Skin epidermis (tissue), 12 donors: ENCODE data around the gene RMP24.
A peak's percentile ranks its signal among the peaks of the same experiment; 100 is the strongest.
"Not testable (repeated sequence)": the region's sequence is repeated elsewhere in the genome, so short reads cannot be mapped to it uniquely, and the experiment has no call there.

Source experiments
- H3K27ac ChIP-seq, 21 experiments: fragments of 200-600 bp; sonication (generic) in 11 of 21; one replicate each; pipeline ENCODE4 v1.5.0; 2020; ENCODE audit warnings: mild to moderate bottlenecking in 3 of 21, inconsistent platforms in 2 of 21, moderate library complexity in 2 of 21
- H3K4me3 ChIP-seq, 7 experiments: fragments of 200-600 bp; sonication (generic) in 2 of 7; one replicate each; pipeline ENCODE4 v1.5.0; 2020; ENCODE audit warnings: inconsistent platforms in 2 of 7, mild to moderate bottlenecking in 2 of 7, moderate library complexity in 1 of 7

Gene RMP24

DNA sequence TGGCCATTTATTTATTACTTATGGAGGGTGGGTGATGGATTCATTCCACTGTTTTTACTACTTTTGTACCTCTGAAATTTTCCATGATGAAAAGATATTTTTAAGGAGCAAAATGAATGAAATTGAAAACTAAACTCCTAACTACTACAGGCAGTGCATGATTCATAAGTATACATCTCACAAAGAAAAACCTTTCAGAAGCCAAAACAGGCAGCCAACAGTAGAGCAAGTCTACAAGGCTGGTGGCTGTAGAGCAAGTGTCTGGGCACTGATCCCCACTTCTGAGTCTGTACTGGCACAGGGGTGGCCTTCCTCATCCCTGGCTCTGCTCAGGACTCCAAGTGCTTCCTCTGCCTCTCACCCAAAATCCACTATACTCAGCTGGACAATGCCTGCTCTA, 8.2 kb upstream of the RMP24 start:
- Histone ChIP-seq H3K27ac (no peak overlapping the region), H3K4me3 (no peak overlapping the region)

DNA sequence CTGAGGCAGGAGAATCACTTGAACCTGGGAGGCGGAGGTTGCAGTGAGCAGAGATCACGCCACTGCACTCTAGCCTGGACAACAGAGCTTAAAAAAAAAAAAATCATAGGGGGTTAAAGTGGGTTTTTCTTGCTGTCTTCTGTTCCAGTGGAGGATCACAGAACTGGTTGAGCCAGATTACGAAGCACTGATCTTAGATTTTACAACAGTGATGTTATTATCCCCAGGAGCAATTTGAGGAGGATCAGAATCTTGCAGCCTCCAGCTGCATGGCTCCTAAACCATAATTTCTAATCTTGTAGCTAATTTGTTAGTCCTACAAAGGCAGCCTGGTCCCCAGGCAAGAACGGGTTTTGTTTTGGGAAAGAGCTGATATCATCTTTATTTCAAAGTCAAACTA, 4.6 kb upstream of the RMP24 start:
- H3K27ac ChIP-seq = peak overlapping the region in 5 of 21 experiments; percentile 2 to 54 (median 17)
- H3K4me3 ChIP-seq = not testable (repeated sequence)

DNA sequence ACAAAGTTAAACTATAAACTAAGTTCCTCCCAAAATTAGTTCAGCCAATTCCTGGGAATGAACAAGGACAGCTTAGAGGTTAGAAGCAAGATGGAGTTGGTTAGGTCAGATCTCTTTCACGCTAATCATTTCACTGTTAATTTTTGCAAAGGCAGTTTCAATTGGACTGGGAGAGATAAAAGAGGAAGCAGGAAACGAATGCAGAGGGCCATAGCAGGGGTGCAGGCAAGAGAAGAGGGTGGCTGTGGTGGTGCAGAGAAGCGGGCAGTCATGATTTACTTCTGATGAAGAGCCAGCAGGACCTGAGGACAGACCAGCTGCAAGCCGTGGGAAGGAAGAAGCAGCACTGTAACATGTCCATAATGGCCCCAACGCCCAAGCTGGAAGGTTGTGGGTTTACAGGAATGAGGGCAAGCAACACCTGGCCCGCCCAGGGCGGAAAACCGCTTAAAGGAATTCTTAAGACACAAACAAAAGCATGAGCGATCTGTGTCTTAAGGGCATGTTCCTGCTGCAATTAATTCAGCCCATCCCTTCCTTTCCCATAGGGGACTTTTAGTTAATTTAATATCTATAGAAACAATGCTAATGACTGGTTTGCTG, 4.1 kb upstream of the RMP24 start:
- Histone ChIP-seq H3K4me3 (no peak overlapping the region), H3K27ac (peak overlapping the region in 5 of 21 experiments; percentile 2 to 54 (median 17))

DNA sequence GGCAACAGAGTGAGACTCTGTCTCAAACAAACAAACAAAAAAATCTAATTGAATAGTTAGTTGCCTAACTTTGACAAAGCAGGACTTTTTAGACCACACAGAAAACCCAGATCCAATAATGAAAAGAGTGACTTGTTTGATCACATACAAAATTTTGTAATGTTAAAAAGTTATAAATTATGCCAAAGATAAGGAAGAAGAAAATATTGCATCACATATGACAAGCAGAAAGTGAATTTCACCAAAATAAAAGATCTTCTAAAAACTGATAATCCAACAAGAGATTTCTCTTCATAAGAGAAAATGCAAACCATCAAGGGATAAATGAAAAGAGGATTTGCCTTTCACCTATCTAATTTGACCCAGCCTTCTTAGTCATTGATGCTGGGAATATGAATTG, 2.8 kb upstream of the RMP24 start:
- Histone ChIP-seq H3K27ac (peak overlapping the region in 5 of 21 experiments; percentile 2 to 89 (median 31)), H3K4me3 (no peak overlapping the region)

DNA sequence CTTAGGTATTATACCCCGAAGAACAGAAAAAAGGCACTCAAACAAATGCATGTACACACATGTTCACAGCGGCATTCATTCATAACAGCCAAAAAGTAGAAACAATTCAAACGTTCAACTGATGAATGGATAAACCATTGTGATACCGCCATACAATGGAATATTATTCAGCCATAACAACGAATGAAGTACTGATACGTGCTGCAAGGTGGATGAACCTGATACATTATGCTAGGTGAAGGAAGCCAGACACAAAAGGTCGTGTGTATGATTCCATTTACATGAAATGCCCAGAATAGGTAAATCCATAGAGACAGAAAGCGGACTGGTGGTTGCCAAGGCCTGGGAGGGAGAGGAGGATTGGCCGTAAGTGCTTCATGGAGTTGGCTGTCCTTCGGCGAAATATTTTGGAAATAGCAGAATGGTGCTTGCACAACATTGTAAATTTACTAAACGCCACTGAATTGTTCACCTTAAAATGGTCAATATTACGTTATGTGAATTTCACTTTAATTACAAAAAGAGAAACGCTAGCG, 750 bp upstream of the RMP24 start:
- Histone ChIP-seq H3K27ac (peak overlapping the region; percentile 7 to 95 (median 89)), H3K4me3 (peak overlapping the region; percentile 46 to 91 (median 65))

DNA sequence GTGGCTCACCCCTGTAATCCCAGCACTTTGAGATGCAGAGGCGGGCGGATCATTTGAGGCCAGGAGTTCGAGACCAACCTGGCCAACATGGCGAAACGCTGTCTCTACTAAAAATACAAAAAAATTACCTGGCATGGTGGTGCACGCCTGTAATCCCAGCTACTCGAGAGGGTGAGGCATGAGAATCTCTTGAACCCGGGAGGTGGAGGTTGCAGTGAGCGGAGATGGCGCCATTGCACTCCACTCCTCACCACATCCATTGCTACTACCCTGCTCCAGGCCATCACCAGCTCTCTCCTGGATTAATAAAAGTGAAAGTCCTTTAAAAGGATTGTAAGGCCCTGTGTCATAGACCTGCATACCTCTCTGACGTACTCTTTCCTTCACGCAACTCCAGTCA, 1.2 kb downstream of the RMP24 start:
- H3K27ac ChIP-seq = peak overlapping the region in 3 of 21 experiments; percentile 86 to 91 (median 90)
- H3K4me3 ChIP-seq = peak overlapping the region in 4 of 7 experiments; percentile 50 to 87 (median 71)

DNA sequence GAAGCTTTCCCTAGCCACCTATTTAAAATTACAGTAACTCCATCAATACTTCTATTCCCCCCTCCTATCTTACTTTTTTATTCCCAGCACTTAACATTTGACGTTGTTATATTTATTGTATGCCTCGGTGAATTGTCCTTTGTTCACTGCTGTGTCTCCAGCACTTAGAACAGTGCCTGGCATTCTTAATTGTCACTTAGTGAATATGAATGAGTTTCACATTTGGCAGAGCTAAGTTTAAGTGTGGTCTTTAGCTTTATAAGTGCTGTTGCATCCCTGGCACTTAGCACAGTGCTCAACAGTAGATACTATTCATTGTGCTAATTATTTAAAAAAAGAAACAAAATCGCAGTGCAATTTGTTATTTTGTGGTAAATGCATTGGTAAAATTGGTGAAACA, 1.7 kb downstream of the RMP24 start:
- H3K27ac ChIP-seq = no peak overlapping the region
- H3K4me3 ChIP-seq = no peak overlapping the region

DNA sequence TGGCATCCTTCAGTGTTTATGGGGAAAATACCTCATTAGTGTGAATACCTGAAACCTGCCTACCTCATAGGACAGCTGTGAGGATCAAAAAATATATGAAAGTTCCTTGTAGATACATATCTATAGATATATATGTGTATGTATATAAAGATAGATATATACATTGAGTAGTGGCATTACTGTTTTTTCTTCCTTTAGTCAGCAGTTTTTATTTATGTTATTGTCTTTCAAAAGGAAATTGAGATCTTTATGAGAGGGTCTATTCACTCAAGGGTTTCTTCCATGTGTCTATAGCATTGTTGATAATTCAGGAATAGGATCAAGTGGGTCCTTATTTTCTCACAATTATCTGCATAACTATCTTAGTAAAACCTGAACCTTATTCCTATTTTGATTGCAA, 6.6 kb downstream of the RMP24 start:
- Histone ChIP-seq H3K4me3 (no peak overlapping the region), H3K27ac (no peak overlapping the region)

DNA sequence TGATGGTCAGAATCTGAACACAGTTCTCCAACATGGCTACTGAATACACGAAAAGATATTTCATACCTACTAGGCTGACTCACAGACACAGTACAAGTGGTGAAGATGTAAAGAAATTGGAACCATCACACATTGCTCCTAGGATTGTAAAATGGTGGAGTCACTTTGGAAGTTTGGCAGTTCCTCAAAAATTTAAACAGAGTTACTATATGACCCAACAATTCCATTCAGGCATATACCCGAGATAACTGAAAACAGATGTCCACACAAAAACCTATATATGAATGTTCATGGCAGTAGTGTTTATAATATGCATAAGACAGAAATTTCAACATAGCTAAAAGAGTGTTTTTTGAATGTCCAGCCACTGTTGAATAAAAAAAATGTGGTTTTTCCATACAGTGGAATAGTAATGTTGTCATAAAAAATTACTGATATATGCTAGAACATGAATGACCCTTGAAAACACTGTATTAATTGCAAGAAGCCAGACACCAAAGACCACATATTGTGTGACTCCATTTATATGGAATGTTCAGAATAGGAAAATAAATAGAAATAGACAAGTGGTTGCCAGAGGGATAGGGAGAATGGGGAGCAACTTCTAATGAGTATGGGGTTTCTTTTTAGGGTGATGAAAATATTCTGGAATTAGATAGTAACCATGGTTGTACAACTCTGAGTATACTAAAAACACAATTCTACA, 10.1 kb downstream of the RMP24 start:
- Histone ChIP-seq H3K27ac (no peak overlapping the region), H3K4me3 (no peak overlapping the region)

DNA sequence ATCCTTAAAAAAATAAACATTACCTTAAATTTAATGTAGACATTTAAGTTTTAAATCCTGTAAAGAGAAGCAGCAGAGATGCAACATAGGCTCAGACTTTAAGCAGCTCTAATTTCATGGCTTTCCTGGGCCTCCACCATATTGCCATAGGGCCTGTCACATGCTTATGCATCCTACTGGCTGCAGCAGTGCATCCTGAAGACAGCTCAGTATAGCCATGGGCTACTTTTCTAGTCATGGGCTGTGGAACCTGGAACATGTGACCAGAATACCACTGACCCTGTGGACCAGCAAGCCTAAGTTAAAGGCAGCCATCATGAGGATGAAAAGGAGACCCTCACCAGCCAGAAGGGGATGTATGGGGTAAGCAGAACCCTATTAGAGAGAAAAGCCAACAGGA, 10.7 kb downstream of the RMP24 start:
- Histone ChIP-seq H3K27ac (no peak overlapping the region), H3K4me3 (no peak overlapping the region)

DNA sequence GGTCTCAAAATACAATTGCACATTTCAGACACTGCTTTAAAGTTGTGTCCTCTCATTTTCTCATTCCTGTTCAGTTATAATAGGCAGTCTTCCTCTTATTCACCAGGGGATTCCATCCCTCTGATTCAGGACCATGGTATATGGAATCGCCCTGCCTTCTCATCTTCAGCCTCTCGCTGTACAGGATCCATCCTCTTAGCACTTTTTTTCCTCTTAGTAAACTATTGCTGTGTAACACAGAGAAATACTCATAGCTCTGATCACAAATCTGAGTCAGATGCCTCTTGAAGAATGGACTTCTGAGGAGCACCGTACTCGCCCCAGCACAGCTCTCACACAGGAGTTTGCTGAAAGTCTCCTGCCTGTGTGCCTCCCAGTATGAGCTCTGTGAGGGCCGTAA, 11.3 kb downstream of the RMP24 start:
- Histone ChIP-seq H3K4me3 (no peak overlapping the region), H3K27ac (no peak overlapping the region)

DNA sequence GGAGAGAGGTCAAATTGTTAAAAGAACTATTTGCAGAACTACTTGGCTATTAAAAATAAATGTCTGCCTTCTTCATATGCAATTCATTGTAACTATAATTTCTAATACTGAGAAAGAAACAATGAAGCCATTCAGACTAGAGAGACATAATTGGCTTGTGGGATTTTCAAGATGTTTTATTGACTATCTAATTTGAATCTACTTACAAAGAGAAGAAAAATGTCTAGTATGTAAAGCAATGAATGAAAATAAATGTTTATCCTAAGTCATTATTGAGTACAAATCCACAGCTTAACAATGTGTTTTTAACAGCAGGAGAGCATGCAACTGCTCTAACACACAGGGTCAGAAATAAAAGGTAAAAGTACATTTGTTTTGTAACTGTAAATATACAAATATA, 19.2 kb downstream of the RMP24 start:
- no peak overlapping the region for H3K27ac ChIP-seq
- no peak overlapping the region for H3K4me3 ChIP-seq

DNA sequence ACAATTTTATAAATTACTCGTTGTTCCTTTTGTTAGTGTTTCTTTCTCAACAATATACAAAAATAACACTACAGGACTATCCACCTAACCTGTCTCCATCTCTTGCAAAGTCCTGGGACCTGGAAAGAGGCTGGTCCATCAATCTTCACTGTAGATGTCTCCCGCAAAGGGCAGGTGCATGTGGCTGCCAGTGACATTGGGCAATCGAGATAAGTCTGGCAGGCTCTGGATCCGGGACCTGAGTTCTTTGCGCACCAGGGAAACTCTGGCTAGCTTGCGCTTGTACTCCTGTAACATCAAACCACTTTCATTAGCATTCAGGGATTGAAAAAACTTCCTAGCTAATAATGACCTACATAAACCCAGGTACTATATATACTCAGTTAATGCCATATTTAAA, 20.5 kb downstream of the RMP24 start:
- no peak overlapping the region for H3K4me3 ChIP-seq
- H3K27ac ChIP-seq = no peak overlapping the region

DNA sequence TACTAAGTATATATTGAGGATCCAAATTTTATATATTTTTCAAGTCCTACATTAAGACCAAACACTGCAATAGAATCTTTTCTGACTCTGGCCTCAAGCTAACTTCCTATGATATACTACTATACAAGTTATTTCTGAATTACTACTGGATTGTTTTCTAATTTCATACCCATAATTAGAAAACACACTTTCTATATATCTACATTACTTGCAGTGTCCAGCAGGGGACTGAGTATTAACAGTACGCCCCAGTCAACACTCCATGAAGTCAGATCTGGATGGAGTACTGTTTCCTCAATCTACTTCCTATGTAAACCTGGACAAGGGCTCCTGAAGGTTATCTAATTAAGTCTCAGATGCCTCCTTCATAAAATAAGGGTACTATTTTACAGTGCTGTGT, 26.5 kb downstream of the RMP24 start:
- Histone ChIP-seq H3K27ac (no peak overlapping the region), H3K4me3 (no peak overlapping the region)

DNA sequence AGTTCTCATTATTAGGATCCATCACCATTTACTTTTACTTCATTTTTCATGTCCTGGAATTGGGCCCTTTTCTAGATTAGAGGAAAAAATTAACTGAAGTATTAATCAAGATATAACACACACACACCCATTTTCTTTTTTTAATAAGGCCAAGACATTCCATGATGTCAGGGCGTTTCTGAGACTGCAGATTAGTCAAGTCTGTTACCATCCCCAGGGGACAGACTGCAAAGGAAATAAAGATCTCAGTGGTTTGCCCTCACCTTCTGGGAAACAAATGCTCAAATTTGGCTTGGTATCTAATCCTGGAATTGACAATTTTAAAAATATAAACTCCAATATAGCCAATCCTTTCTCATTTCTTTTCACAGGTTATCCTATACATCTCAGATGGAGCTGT, 27.4 kb downstream of the RMP24 start:
- H3K4me3 ChIP-seq = no peak overlapping the region
- H3K27ac ChIP-seq = no peak overlapping the region

DNA sequence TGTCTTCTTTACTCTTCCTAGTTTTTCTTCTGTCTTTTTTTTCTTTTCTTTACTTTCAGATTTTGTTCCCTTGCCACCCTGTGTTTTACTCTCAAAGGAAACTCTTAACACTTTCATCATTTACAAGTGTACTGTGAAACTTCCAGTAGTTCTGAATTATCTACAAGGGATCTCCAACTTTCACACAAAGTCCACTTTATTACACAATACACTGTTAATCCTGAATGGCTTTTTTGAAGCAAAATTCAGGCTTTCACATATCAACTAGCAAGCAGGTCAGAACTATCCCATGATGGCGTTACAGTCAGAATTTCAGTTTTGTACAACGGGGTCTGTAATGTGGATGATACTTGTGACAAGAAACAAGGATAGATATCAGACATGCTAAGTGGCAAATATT, 34.5 kb downstream of the RMP24 start:
- Histone ChIP-seq H3K4me3 (no peak overlapping the region), H3K27ac (no peak overlapping the region)

DNA sequence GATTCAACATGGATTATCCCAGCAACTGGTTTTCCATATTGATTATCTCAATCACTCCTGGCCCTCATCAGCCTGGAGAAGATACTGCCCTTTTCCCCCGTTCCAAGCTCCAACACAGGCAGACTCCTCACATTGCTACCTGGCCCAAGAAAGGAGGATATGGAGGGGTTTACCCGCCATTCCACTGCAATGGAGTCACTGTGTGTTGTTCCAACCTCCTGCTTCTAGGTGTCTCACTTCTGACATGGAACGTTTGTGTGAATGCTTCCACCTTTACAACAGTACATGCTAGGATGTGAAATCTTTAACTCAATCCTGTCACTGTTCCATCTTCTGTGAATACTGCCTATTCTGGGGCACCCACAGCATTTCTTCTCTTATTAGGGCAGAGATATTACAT, 36.7 kb downstream of the RMP24 start:
- Histone ChIP-seq H3K27ac (no peak overlapping the region), H3K4me3 (no peak overlapping the region)

DNA sequence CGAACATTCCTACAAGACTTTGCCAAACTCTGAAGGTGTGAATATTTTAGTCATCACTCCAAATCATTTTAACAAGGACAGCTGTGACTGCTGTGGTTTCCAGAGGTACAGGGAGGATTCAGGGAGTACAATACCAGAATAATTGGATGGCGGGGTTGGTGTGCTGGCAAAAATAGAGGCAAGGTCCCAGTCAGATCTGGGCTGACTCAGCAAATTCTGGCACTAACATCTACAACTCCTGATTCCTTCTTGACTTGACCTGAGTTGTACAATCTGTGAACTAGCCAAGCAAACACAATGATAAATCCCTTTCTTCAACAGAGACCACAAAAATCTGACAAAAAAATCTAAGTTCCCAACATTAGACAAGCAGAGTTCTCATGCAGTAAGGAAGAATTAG, 40.4 kb downstream of the RMP24 start:
- no peak overlapping the region for H3K4me3 ChIP-seq
- H3K27ac ChIP-seq = no peak overlapping the region

DNA sequence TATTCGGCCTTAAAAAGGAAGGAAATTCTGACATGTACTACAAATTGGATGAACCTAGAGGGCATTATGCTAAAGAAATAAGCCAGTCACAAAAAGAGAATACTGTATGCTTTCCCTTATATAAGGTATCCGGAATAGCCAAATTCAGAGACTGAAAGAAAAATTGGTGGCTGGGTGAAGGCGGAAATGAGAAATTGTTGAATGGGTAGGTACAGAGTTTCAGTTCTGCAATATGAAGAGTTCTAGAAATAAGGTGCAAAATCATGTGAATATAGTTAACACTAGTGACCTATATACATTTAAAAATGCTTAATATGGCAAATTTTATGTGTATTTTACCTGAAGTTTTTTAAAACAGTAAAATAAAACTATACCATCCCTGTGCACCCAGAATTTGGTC, 43.1 kb downstream of the RMP24 start:
- no peak overlapping the region for H3K4me3 ChIP-seq
- no peak overlapping the region for H3K27ac ChIP-seq

DNA sequence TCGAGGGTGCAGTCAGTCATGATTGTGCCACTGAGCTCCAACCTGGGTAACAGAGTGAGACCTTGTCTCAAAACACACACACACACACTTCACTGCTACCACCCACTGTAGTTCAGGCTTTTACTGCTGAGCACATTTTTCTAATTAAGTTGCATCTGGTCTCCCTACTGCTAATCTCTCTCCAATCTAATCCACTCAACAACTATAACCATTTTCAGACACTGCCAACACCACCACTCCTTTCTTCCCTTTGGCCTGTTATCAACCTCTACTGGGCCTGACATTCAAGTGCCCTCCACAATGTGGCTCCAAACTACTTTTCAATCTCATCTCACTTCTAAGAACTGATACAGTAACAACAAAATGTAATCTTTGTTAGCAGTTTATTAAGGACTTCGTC, 44.8 kb downstream of the RMP24 start:
- Histone ChIP-seq H3K27ac (no peak overlapping the region), H3K4me3 (no peak overlapping the region)

DNA sequence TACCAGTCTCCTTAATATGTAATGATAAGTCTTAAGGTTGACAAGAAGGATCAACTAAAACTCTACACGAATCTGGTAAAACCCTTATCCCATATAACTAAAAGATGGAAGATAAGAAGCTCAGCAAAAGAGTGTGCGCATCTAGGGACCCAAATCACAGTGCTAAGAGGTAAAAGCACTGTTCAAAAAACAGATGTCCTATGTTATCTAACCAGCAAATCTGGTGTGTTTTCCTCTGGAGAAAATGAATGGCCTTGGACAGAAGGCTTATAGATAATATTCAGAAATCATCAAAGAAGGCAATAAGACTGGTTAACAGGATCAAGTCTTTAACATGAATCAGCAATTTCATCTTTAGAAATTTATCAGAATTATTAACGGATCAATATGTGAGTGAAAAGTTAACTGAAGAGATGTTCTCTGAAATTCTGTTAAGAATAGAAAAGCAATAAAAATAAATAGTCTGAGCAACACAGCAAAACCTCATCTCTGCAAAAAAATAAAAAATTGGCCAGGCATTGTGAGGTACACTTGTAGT, 47.8 kb downstream of the RMP24 start:
- Histone ChIP-seq H3K27ac (no peak overlapping the region), H3K4me3 (no peak overlapping the region)
